ENCODE data around the gene FRY. TPM values are rescaled to one million over a fixed set of nuclear protein-coding genes. Genes with fewer than 3 reads are reported as not detected.
"Not testable (repeated sequence)": the region's sequence is repeated elsewhere in the genome, so short reads cannot be mapped to it uniquely, and the experiment has no call there.

Gene FRY
- total and polyA plus RNA-seq, 4 donors = 6.2 to 31.2 (median 12.7) TPM

- Histone ChIP-seq H3K9ac (ENCODE audit: low read depth in 1 of 2, low read length in 2 of 2) (no peak overlapping the region), H3K27ac (ENCODE audit: low read depth in 1 of 2, low read length in 2 of 2) (no peak overlapping the region), H3K27me3 (ENCODE audit: control insufficient read depth in 4 of 4, insufficient read depth in 4 of 4, low read length in 3 of 4) (no peaks in the 10 kb centered on the region), H3K36me3 (ENCODE audit: control insufficient read depth in 4 of 4, insufficient read depth in 3 of 4, low read depth in 1 of 4, low read length in 3 of 4) (no peaks in the 10 kb centered on the region), H3K4me1 (ENCODE audit: control insufficient read depth in 4 of 4, insufficient read depth in 4 of 4, low read length in 3 of 4) (peaks cover 0 to 10% (median 3%) of the 10 kb centered on the region in 4 donors), H3K9me3 (ENCODE audit: control insufficient read depth in 4 of 4, low read length in 3 of 4) (no peaks in the 10 kb centered on the region), H3K4me3 (ENCODE audit: low read depth in 1 of 3, low read length in 3 of 3) (no peak overlapping the region)
- WGBS = 86% methylated on average over 6 of the region's 6 CpGs
- no peak for DNase-seq (ENCODE audit: low spot score)
- TF ChIP-seq SP1 (IDR thresholded peaks at IDR 0.05) (no peak), FOXA2 (IDR thresholded peaks at IDR 0.05) (no peak), MAX (IDR thresholded peaks at IDR 0.05) (no peak), ZBTB33 (IDR thresholded peaks at IDR 0.05) (no peak), TAF1 (conservative IDR thresholded peaks at IDR 0.05) (no peak), EGR1 (IDR thresholded peaks at IDR 0.05; ENCODE audit: low read depth in 2 of 2) (no peak), YY1 (IDR thresholded peaks at IDR 0.05) (no peak), RAD21 (IDR thresholded peaks at IDR 0.05) (no peak), NR2F2 (IDR thresholded peaks at IDR 0.05) (no peak), GABPA (IDR thresholded peaks at IDR 0.05 in 1 of 2, conservative IDR thresholded peaks at IDR 0.05 in 1 of 2) (no peak), RXRA (IDR thresholded peaks at IDR 0.05) (no peak), HNF4A (conservative IDR thresholded peaks at IDR 0.05) (no peak), CTCF (IDR thresholded peaks at IDR 0.05; ENCODE audit: low read depth, low read length, missing input control) (no peak), HNF4G (IDR thresholded peaks at IDR 0.05) (no peak), FOXA1 (IDR thresholded peaks at IDR 0.05) (no peak), ATF3 (IDR thresholded peaks at IDR 0.05) (no peak)
Observed at GRCh38 chr13:31998131-31998530, 33.4 kb upstream of the FRY start.

GRCh38 chr13:32000754-32001153 is 30.8 kb upstream of the FRY start:
- DNase-seq (ENCODE audit: low spot score); H3K9ac ChIP-seq (ENCODE audit: low read depth in 1 of 2, low read length in 2 of 2); H3K4me3 ChIP-seq (ENCODE audit: low read depth in 1 of 3, low read length in 3 of 3); H3K9me3 ChIP-seq (ENCODE audit: control insufficient read depth in 4 of 4, low read length in 3 of 4); H3K27ac ChIP-seq (ENCODE audit: low read depth in 1 of 2, low read length in 2 of 2); H3K27me3 ChIP-seq (ENCODE audit: control insufficient read depth in 4 of 4, insufficient read depth in 4 of 4, low read length in 3 of 4); H3K36me3 ChIP-seq (ENCODE audit: control insufficient read depth in 4 of 4, insufficient read depth in 3 of 4, low read depth in 1 of 4, low read length in 3 of 4): not testable (repeated sequence)
- H3K4me1 ChIP-seq (ENCODE audit: control insufficient read depth in 4 of 4, insufficient read depth in 4 of 4, low read length in 3 of 4) = peaks cover 0 to 18% (median 4%) of the 10 kb centered on the region in 4 donors
- 42% methylated on average over 4 of the region's 7 CpGs for WGBS
